Hepatocyte (in vitro differentiated cells): ENCODE data around the gene RANBP17.

Experiments
- EZH2 ChIP-seq: fragments of 200-600 bp; sonication (generic); IDR thresholded peaks from 2 replicates; pipeline ENCODE4 v1.6.1; 2016; ENCODE audit warnings: antibody characterized with exemption, mild to moderate bottlenecking, borderline replicate concordance
- EZH2phosphoT487 ChIP-seq: fragments of 200-600 bp; sonication (generic); IDR thresholded peaks from one replicate; pipeline ENCODE4 v1.6.1; 2018; ENCODE audit warnings: antibody characterized with exemption, mild to moderate bottlenecking, low read depth, moderate library complexity; ENCODE audit not compliant: unreplicated experiment, severe bottlenecking
- TF ChIP-seq, protein P1 (sequence below): fragments of 200-600 bp; sonication (generic); IDR thresholded peaks from 2 replicates; pipeline ENCODE4 v1.5.1; 2016; ENCODE audit warnings: antibody characterized with exemption, mild to moderate bottlenecking; ENCODE audit not compliant: poor library complexity

DNA sequence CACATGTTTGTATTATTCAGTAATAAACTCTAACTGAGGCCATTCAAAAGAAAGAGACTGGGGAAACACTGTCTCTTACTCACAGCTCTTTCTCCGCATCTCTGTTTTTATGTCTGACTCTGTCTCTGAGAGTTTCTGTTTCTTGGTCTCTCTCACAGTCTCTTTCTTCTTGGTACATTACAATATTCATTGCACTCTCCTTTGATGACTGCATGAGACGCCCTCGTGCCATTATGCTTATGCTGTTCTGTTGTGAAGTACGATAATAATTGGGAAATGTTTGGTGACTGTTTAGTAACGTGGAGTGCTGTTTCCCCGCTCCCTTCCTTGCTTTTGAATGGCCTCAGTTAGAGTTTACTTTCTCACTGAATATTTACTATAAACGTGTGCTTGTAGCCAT is 421.9 kb downstream of the RANBP17 start:
- TF ChIP-seq, protein P1, sequence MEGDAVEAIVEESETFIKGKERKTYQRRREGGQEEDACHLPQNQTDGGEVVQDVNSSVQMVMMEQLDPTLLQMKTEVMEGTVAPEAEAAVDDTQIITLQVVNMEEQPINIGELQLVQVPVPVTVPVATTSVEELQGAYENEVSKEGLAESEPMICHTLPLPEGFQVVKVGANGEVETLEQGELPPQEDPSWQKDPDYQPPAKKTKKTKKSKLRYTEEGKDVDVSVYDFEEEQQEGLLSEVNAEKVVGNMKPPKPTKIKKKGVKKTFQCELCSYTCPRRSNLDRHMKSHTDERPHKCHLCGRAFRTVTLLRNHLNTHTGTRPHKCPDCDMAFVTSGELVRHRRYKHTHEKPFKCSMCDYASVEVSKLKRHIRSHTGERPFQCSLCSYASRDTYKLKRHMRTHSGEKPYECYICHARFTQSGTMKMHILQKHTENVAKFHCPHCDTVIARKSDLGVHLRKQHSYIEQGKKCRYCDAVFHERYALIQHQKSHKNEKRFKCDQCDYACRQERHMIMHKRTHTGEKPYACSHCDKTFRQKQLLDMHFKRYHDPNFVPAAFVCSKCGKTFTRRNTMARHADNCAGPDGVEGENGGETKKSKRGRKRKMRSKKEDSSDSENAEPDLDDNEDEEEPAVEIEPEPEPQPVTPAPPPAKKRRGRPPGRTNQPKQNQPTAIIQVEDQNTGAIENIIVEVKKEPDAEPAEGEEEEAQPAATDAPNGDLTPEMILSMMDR = no peak
- TF ChIP-seq EZH2 (no peak), EZH2phosphoT487 (no peak)
